Dermis blood vessel endothelial cell (primary cell): ENCODE data around the gene GLDN. TPM values are rescaled to one million over a fixed set of nuclear protein-coding genes. Genes with fewer than 3 reads are reported as not detected.

Source experiments
- DNase-seq: peaks from one replicate; pipeline ENCODE4 v3.0.0; 2010
- total RNA-seq: library from RNA; depleted of rRNA; stranded (reverse); fragments of >200 nt; gene quantifications from 2 replicates; pipeline ENCODE4 v1.2.3, GENCODE V29; 2014

Gene GLDN
- total RNA-seq, 1 donor from 2014 or later, result not detected

GRCh38 chr15:51447855-51448621 lies 106.6 kb downstream of the GLDN start:
- no peak for DNase-seq

- DNase-seq, result no peak
Observed at GRCh38 chr15:51448622-51449399, 107.4 kb downstream of the GLDN start.

GRCh38 chr15:51450001-51450400 lies 108.5 kb downstream of the GLDN start:
- no peak for DNase-seq

Other genes starting within 250 kb of the GLDN start
- 49.9 and 79.0 TPM in 2 replicates for gene TNFAIP8L3, start 246.7 kb upstream of the GLDN start, total RNA-seq
- gene CYP19A1, start 3.1 kb upstream of the GLDN start, total RNA-seq, result not detected in 2 replicates